Mesendoderm (in vitro differentiated cells): ENCODE results near the gene CLSTN2.

ENCODE experiments used
- DNase-seq: peaks from one replicate; pipeline ENCODE4 v3.0.0; 2013
- H2AK5ac ChIP-seq: 2 replicates; pipeline ENCODE4 v1.6.1; 2013; ENCODE audit warnings: low read length, inconsistent platforms
- H2BK120ac ChIP-seq: 2 replicates; pipeline ENCODE4 v1.6.1; 2013; ENCODE audit warnings: low read depth, mild to moderate bottlenecking, low read length, moderate library complexity, mixed read lengths
- H2BK15ac ChIP-seq: replicated peaks from 2 replicates; pipeline ENCODE4 v1.6.1; 2013; ENCODE audit warnings: low read depth, mild to moderate bottlenecking, moderate library complexity
- H2BK5ac ChIP-seq: 2 replicates; pipeline ENCODE4 v1.6.1; 2013; ENCODE audit warnings: low read length, inconsistent platforms
- H3K18ac ChIP-seq: 2 replicates; pipeline ENCODE4 v1.6.1; 2013; ENCODE audit warnings: mild to moderate bottlenecking, low read length, mixed read lengths
- H3K23ac ChIP-seq: one replicate; pipeline ENCODE4 v1.6.1; 2013; ENCODE audit warnings: low read length
- H3K27ac ChIP-seq: 2 replicates; pipeline ENCODE4 v1.5.1; 2013; ENCODE audit warnings: low read depth, mild to moderate bottlenecking, inconsistent platforms, low read length, moderate library complexity
- H3K27me3 ChIP-seq: 2 replicates; pipeline ENCODE4 v1.6.1; 2013; ENCODE audit warnings: low read length, control low read depth, mild to moderate bottlenecking, inconsistent platforms; ENCODE audit not compliant: insufficient read depth, poor library complexity
- H3K36me3 ChIP-seq: 2 replicates; pipeline ENCODE4 v1.6.1; 2013; ENCODE audit warnings: low read length, inconsistent platforms; ENCODE audit not compliant: control insufficient read depth, insufficient read depth
- H3K4ac ChIP-seq: one replicate; pipeline ENCODE4 v1.6.1; 2013; ENCODE audit warnings: low read depth, mild to moderate bottlenecking, low read length, moderate library complexity
- H3K4me1 ChIP-seq: 2 replicates; pipeline ENCODE4 v1.6.1; 2013; ENCODE audit warnings: low read depth, low read length, inconsistent platforms; ENCODE audit not compliant: control insufficient read depth
- H3K4me2 ChIP-seq: 2 replicates; pipeline ENCODE4 v1.6.1; 2013; ENCODE audit warnings: low read length
- H3K4me3 ChIP-seq: 2 replicates; pipeline ENCODE4 v1.5.1; 2013; ENCODE audit warnings: mild to moderate bottlenecking, low read length
- H3K56ac ChIP-seq: one replicate; pipeline ENCODE4 v1.6.1; 2013; ENCODE audit warnings: low read length
- H3K79me1 ChIP-seq: 2 replicates; pipeline ENCODE4 v1.6.1; 2013; ENCODE audit warnings: low read length, inconsistent platforms
- H3K79me2 ChIP-seq: 2 replicates; pipeline ENCODE4 v1.6.1; 2013; ENCODE audit warnings: mild to moderate bottlenecking, low read length; ENCODE audit not compliant: control insufficient read depth, insufficient read depth
- H3K9ac ChIP-seq: 2 replicates; pipeline ENCODE4 v1.6.1; 2013; ENCODE audit warnings: low read length, inconsistent platforms
- H4K5ac ChIP-seq: one replicate; pipeline ENCODE4 v1.6.1; 2013; ENCODE audit warnings: low read length
- H4K8ac ChIP-seq: one replicate; pipeline ENCODE4 v1.6.1; 2013; ENCODE audit warnings: low read depth, mild to moderate bottlenecking, control low read depth, low read length, moderate library complexity
- WGBS: extraction: QIAGEN DNeasy Blood & Tissue Kit; methylation state at CpG from one replicate; pipeline ENCODE4 v1.1.7; 2013; ENCODE audit warnings: low lambda C conversion rate, missing lambda C conversion rate; ENCODE audit not compliant: insufficient coverage; ENCODE audit errors: extremely low coverage; 5-methylcytosine and 5-hydroxymethylcytosine counted together

The CLSTN2 gene

GRCh38 chr3:140296796-140297352 is 361.9 kb downstream of the CLSTN2 start:
- H3K56ac ChIP-seq: no peak overlapping the region
- WGBS: no CpG with 5 or more reads among the region's 3 CpGs

GRCh38 chr3:140298043-140298442 is 363.1 kb downstream of the CLSTN2 start:
- WGBS: no CpG with 5 or more reads among the region's 1 CpG

More at GRCh38 chr3:140296796-140297352, 361.9 kb downstream of the CLSTN2 start:
- H3K4ac ChIP-seq: no peak overlapping the region
- no peak for DNase-seq
- H3K27ac ChIP-seq: no peak overlapping the region
- no peak overlapping the region for H4K5ac ChIP-seq
- H3K79me2 ChIP-seq: no peaks in the 10 kb centered on the region
- H3K27me3 ChIP-seq: no peaks in the 10 kb centered on the region
- no peak overlapping the region for H2BK120ac ChIP-seq
- H3K4me3 ChIP-seq: no peak overlapping the region
- H2BK15ac ChIP-seq: no peak overlapping the region
- H3K23ac ChIP-seq: no peak overlapping the region
- no peaks in the 10 kb centered on the region for H3K36me3 ChIP-seq
- H2BK5ac ChIP-seq: no peak overlapping the region
- no peak overlapping the region for H3K18ac ChIP-seq
- no peak overlapping the region for H3K4me2 ChIP-seq
- H3K4me1 ChIP-seq: no peaks in the 10 kb centered on the region
- H4K8ac ChIP-seq: no peak overlapping the region
- H3K9ac ChIP-seq: no peak overlapping the region
- H2AK5ac ChIP-seq: no peak overlapping the region
- no peaks in the 10 kb centered on the region for H3K79me1 ChIP-seq

GRCh38 chr3:140298569-140299070 is 363.6 kb downstream of the CLSTN2 start:
- Histone ChIP-seq H3K79me1 (no peaks in the 10 kb centered on the region), H2BK120ac (no peak overlapping the region), H4K8ac (no peak overlapping the region), H2AK5ac (no peak overlapping the region), H3K4me1 (no peaks in the 10 kb centered on the region), H3K4me3 (no peak overlapping the region), H3K36me3 (no peaks in the 10 kb centered on the region), H3K18ac (no peak overlapping the region), H3K4ac (no peak overlapping the region), H2BK15ac (no peak overlapping the region), H3K27me3 (no peaks in the 10 kb centered on the region), H3K4me2 (no peak overlapping the region), H3K23ac (no peak overlapping the region), H3K27ac (no peak overlapping the region), H4K5ac (no peak overlapping the region), H3K9ac (no peak overlapping the region), H3K79me2 (no peaks in the 10 kb centered on the region), H3K56ac (no peak overlapping the region), H2BK5ac (no peak overlapping the region)
- no peak for DNase-seq
- no CpG with 5 or more reads among the region's 2 CpGs for WGBS

More at GRCh38 chr3:140298043-140298442, 363.1 kb downstream of the CLSTN2 start:
- Histone ChIP-seq H3K79me1 (no peaks in the 10 kb centered on the region), H3K79me2 (no peaks in the 10 kb centered on the region), H2AK5ac (no peak overlapping the region), H3K4me3 (no peak overlapping the region), H3K4me2 (no peak overlapping the region), H3K27me3 (no peaks in the 10 kb centered on the region), H3K56ac (no peak overlapping the region), H3K27ac (no peak overlapping the region), H3K9ac (no peak overlapping the region), H3K18ac (no peak overlapping the region), H4K8ac (no peak overlapping the region), H3K4me1 (no peaks in the 10 kb centered on the region), H3K23ac (no peak overlapping the region), H2BK5ac (no peak overlapping the region), H4K5ac (no peak overlapping the region), H3K4ac (no peak overlapping the region), H2BK120ac (no peak overlapping the region), H3K36me3 (no peaks in the 10 kb centered on the region), H2BK15ac (no peak overlapping the region)
- DNase-seq: no peak

- no peak overlapping the region for H2BK5ac ChIP-seq
- no CpG with 5 or more reads among the region's 2 CpGs for WGBS
- no peak overlapping the region for H3K4me3 ChIP-seq
- no peak overlapping the region for H3K9ac ChIP-seq
- no peak overlapping the region for H2AK5ac ChIP-seq
- no peak overlapping the region for H4K8ac ChIP-seq
- no peaks in the 10 kb centered on the region for H3K27me3 ChIP-seq
- no peak overlapping the region for H2BK120ac ChIP-seq
- no peaks in the 10 kb centered on the region for H3K4me1 ChIP-seq
- H3K18ac ChIP-seq: no peak overlapping the region
- no peak for DNase-seq
- no peak overlapping the region for H2BK15ac ChIP-seq
- no peak overlapping the region for H4K5ac ChIP-seq
- no peaks in the 10 kb centered on the region for H3K79me2 ChIP-seq
- H3K36me3 ChIP-seq: no peaks in the 10 kb centered on the region
- H3K27ac ChIP-seq: no peak overlapping the region
- H3K23ac ChIP-seq: no peak overlapping the region
- no peak overlapping the region for H3K56ac ChIP-seq
- no peaks in the 10 kb centered on the region for H3K79me1 ChIP-seq
- H3K4me2 ChIP-seq: no peak overlapping the region
- no peak overlapping the region for H3K4ac ChIP-seq
Observed at GRCh38 chr3:140303875-140304274, 368.9 kb downstream of the CLSTN2 start.

GRCh38 chr3:140308535-140308934 is 373.6 kb downstream of the CLSTN2 start:
- no peak overlapping the region for H2BK15ac ChIP-seq
- no peak overlapping the region for H3K4me2 ChIP-seq
- H2BK5ac ChIP-seq: no peak overlapping the region
- no peak overlapping the region for H3K4me3 ChIP-seq
- no peaks in the 10 kb centered on the region for H3K79me2 ChIP-seq
- DNase-seq: no peak
- H2AK5ac ChIP-seq: no peak overlapping the region
- H3K9ac ChIP-seq: no peak overlapping the region
- no peak overlapping the region for H3K18ac ChIP-seq
- H3K56ac ChIP-seq: no peak overlapping the region
- H3K27me3 ChIP-seq: no peaks in the 10 kb centered on the region
- no peaks in the 10 kb centered on the region for H3K4me1 ChIP-seq
- no peak overlapping the region for H3K4ac ChIP-seq
- no peaks in the 10 kb centered on the region for H3K36me3 ChIP-seq
- H3K79me1 ChIP-seq: no peaks in the 10 kb centered on the region
- H4K8ac ChIP-seq: no peak overlapping the region
- no peak overlapping the region for H2BK120ac ChIP-seq
- H3K23ac ChIP-seq: no peak overlapping the region
- no peak overlapping the region for H3K27ac ChIP-seq
- no CpG with 5 or more reads among the region's 2 CpGs for WGBS
- no peak overlapping the region for H4K5ac ChIP-seq

GRCh38 chr3:140311428-140311827 is 376.4 kb downstream of the CLSTN2 start:
- no peak overlapping the region for H3K4me3 ChIP-seq
- no peak for DNase-seq
- H3K36me3 ChIP-seq: no peaks in the 10 kb centered on the region
- no peak overlapping the region for H4K8ac ChIP-seq
- H3K4me1 ChIP-seq: no peaks in the 10 kb centered on the region
- H3K18ac ChIP-seq: no peak overlapping the region
- no peaks in the 10 kb centered on the region for H3K27me3 ChIP-seq
- no peak overlapping the region for H2BK5ac ChIP-seq
- H3K4me2 ChIP-seq: no peak overlapping the region
- no peak overlapping the region for H3K27ac ChIP-seq
- no CpG with 5 or more reads among the region's 5 CpGs for WGBS
- no peak overlapping the region for H2AK5ac ChIP-seq
- H3K23ac ChIP-seq: no peak overlapping the region
- no peak overlapping the region for H2BK15ac ChIP-seq
- no peak overlapping the region for H2BK120ac ChIP-seq
- H3K4ac ChIP-seq: no peak overlapping the region
- no peak overlapping the region for H3K9ac ChIP-seq
- no peaks in the 10 kb centered on the region for H3K79me2 ChIP-seq
- no peaks in the 10 kb centered on the region for H3K79me1 ChIP-seq
- H3K56ac ChIP-seq: no peak overlapping the region
- H4K5ac ChIP-seq: no peak overlapping the region
